ENCODE measurements around the gene BORCS8. TPM values are rescaled to one million over a fixed set of nuclear protein-coding genes. Genes with fewer than 3 reads are reported as not detected.

The BORCS8 gene
- polyA plus RNA-seq, 2 of the 4 experiments (the other 2 are of a cell fraction), result 9.1 to 10.6 TPM

GRCh38 chr19:19234220-19234816 is 42.4 kb upstream of the BORCS8 start:
- POLR2A ChIA-PET, result no interaction called here
- no peak for FAIRE-seq
- CTCF ChIA-PET, result interaction anchor here (0.6 to 1.7 kb wide), 4 partner anchors 9 to 191 kb away, joined by 3 to 9 read pairs (median 3); no protein-coding TSS in a partner anchor
- 15% methylated on average over 2 of the region's 2 CpGs for WGBS (ENCODE audit: missing lambda C conversion rate)
- no peak for DNase-seq (ENCODE audit: low read depth in 1 of 2, low spot score in 1 of 2)
- H3K4me2 ChIP-seq, result no peak overlapping the region
- ATAC-seq, result no peak
- peaks cover 15% of the 10 kb centered on the region; the same call in 2 of the 3 replicates for H3K9me3 ChIP-seq
- no peak overlapping the region for H3K4me3 ChIP-seq
- no peak for TF ChIP-seq ZFP36 (IDR thresholded peaks at IDR 0.05; ENCODE audit: borderline replicate concordance, partially characterized antibody)
- H3K27ac ChIP-seq, result no peak overlapping the region
- H3K4me1 ChIP-seq, result no peaks in the 10 kb centered on the region

GRCh38 chr19:19232261-19232721 is 40.3 kb upstream of the BORCS8 start:
- FAIRE-seq (no peak), ATAC-seq (no peak), DNase-seq (ENCODE audit: low read depth in 1 of 2, low spot score in 1 of 2) (no peak)
- ChIA-PET CTCF (interaction anchor here (0.6 to 1.0 kb wide), 2 partner anchors 57 to 146 kb away, joined by 3 read pairs; no protein-coding TSS in a partner anchor), POLR2A (no interaction called here)
- 48% methylated on average over 18 of the region's 19 CpGs for WGBS (ENCODE audit: missing lambda C conversion rate)
- Histone ChIP-seq H3K4me2 (no peak overlapping the region), H3K4me3 (no peak overlapping the region), H3K4me1 (no peaks in the 10 kb centered on the region), H3K9me3 (peaks cover 15% of the 10 kb centered on the region; the same call in 2 of the 3 replicates), H3K27ac (no peak overlapping the region)
- TF ChIP-seq CBX8 (IDR thresholded peaks at IDR 0.05) (no peak), NR3C1 (IDR thresholded peaks at IDR 0.05) (no peak), FOSB (CRISPR knock-in tag; IDR thresholded peaks at IDR 0.05) (no peak), HOXA7 (CRISPR knock-in tag; IDR thresholded peaks at IDR 0.05) (no peak), HMGXB4 (CRISPR knock-in tag; IDR thresholded peaks at IDR 0.05; ENCODE audit: borderline replicate concordance) (no peak), RAD21 (conservative IDR thresholded peaks at IDR 0.05 in 1 of 2, IDR thresholded peaks at IDR 0.05 in 1 of 2) (no peak), ZC3H11A (IDR thresholded peaks at IDR 0.05) (no peak), PHF8 (IDR thresholded peaks at IDR 0.05; ENCODE audit: borderline replicate concordance, low read depth) (no peak), KDM5A (IDR thresholded peaks at IDR 0.05) (no peak), RARB (CRISPR knock-in tag; IDR thresholded peaks at IDR 0.05) (no peak), EP300 (IDR thresholded peaks at IDR 0.05) (no peak)

GRCh38 chr19:19230999-19231398 is 39.0 kb upstream of the BORCS8 start:
- Histone ChIP-seq H3K4me3 (no peak overlapping the region), H3K4me1 (no peaks in the 10 kb centered on the region), H3K27ac (no peak overlapping the region), H3K4me2 (no peak overlapping the region), H3K9me3 (peaks cover 12% of the 10 kb centered on the region; the same call in 2 of the 3 replicates)
- FAIRE-seq (no peak), DNase-seq (ENCODE audit: low read depth in 1 of 2, low spot score in 1 of 2) (no peak), ATAC-seq (no peak)
- 76% methylated on average over 9 of the region's 9 CpGs for WGBS (ENCODE audit: missing lambda C conversion rate)
- POLR2A ChIA-PET, result interaction anchor here (0.6 kb wide), 1 partner anchor 28 kb away, joined by 3 read pairs; the partner anchor contains the start of gene NR2C2AP
- TF ChIP-seq HMGXB4 (CRISPR knock-in tag; IDR thresholded peaks at IDR 0.05; ENCODE audit: borderline replicate concordance) (no peak), RNF2 (IDR thresholded peaks at IDR 0.05; ENCODE audit: borderline replicate concordance, low read depth) (no peak), USF2 (IDR thresholded peaks at IDR 0.05) (no peak), CHD2 (IDR thresholded peaks at IDR 0.05; ENCODE audit: low read length, partially characterized antibody) (no peak), NPAS2 (CRISPR knock-in tag; IDR thresholded peaks at IDR 0.05; ENCODE audit: borderline replicate concordance) (no peak), FOXS1 (CRISPR knock-in tag; IDR thresholded peaks at IDR 0.05) (no peak), NFE2L2 (conservative IDR thresholded peaks at IDR 0.05; ENCODE audit: low read length) (no peak), RCOR1 (IDR thresholded peaks at IDR 0.05; ENCODE audit: low read depth, low read length) (no peak), ZFP36 (IDR thresholded peaks at IDR 0.05; ENCODE audit: borderline replicate concordance, partially characterized antibody) (no peak), ZNF302 (CRISPR knock-in tag; IDR thresholded peaks at IDR 0.05) (no peak), KDM1A (IDR thresholded peaks at IDR 0.05; ENCODE audit: low read depth) (no peak), CHD4 (IDR thresholded peaks at IDR 0.05; ENCODE audit: borderline replicate concordance) (no peak), RFX5 (IDR thresholded peaks at IDR 0.05) (no peak)
- CTCF ChIA-PET, result interaction anchor here (0.7 to 1.6 kb wide), 3 partner anchors 14 to 260 kb away, joined by 3 to 9 read pairs (median 4); no protein-coding TSS in a partner anchor

Data from A549 (cell line).